Measurements from ENCODE around the gene GLI2.

The GLI2 gene

GRCh38 chr2:120780402-120780801 is 44.7 kb downstream of the GLI2 start:
- Histone ChIP-seq H3K36me3 (ENCODE audit: control insufficient read depth in 5 of 5, insufficient read depth in 5 of 5, low read length in 5 of 5) (no peaks in the 10 kb centered on the region), H3K4me3 (ENCODE audit: low read depth in 1 of 5, low read length in 5 of 5) (no peak overlapping the region), H3K27me3 (ENCODE audit: control insufficient read depth in 5 of 5, insufficient read depth in 4 of 5, low read length in 5 of 5) (peaks cover 0 to 34% (median 13%) of the 10 kb centered on the region in 5 donors), H3K9ac (ENCODE audit: low read length in 5 of 5) (no peak overlapping the region), H3K9me3 (ENCODE audit: control insufficient read depth in 5 of 5, low read length in 5 of 5) (no peaks in the 10 kb centered on the region), H3K4me1 (ENCODE audit: control insufficient read depth in 5 of 5, insufficient read depth in 5 of 5, low read length in 5 of 5) (peaks cover 0 to 8% (median 0%) of the 10 kb centered on the region in 5 donors), H3K27ac (ENCODE audit: low read depth, low read length) (no peak overlapping the region)

- H3K4me1 ChIP-seq (ENCODE audit: control insufficient read depth in 5 of 5, insufficient read depth in 5 of 5, low read length in 5 of 5), result peaks cover 0 to 8% (median 0%) of the 10 kb centered on the region in 5 donors
- H3K27me3 ChIP-seq (ENCODE audit: control insufficient read depth in 5 of 5, insufficient read depth in 4 of 5, low read length in 5 of 5), result peaks cover 0 to 22% (median 14%) of the 10 kb centered on the region in 5 donors
- no peak overlapping the region for H3K9ac ChIP-seq (ENCODE audit: low read length in 5 of 5)
- H3K36me3 ChIP-seq (ENCODE audit: control insufficient read depth in 5 of 5, insufficient read depth in 5 of 5, low read length in 5 of 5), result no peaks in the 10 kb centered on the region
- H3K27ac ChIP-seq (ENCODE audit: low read depth, low read length), result no peak overlapping the region
- no peak overlapping the region for H3K4me3 ChIP-seq (ENCODE audit: low read depth in 1 of 5, low read length in 5 of 5)
- no peaks in the 10 kb centered on the region for H3K9me3 ChIP-seq (ENCODE audit: control insufficient read depth in 5 of 5, low read length in 5 of 5)
These were observed 47.7 kb downstream of the GLI2 start for GRCh38 chr2:120783371-120783791.

GRCh38 chr2:120783969-120784372 is 48.3 kb downstream of the GLI2 start:
- Histone ChIP-seq H3K4me3 (ENCODE audit: low read depth in 1 of 5, low read length in 5 of 5) (no peak overlapping the region), H3K9me3 (ENCODE audit: control insufficient read depth in 5 of 5, low read length in 5 of 5) (no peaks in the 10 kb centered on the region), H3K9ac (ENCODE audit: low read length in 5 of 5) (no peak overlapping the region), H3K36me3 (ENCODE audit: control insufficient read depth in 5 of 5, insufficient read depth in 5 of 5, low read length in 5 of 5) (no peaks in the 10 kb centered on the region), H3K27me3 (ENCODE audit: control insufficient read depth in 5 of 5, insufficient read depth in 4 of 5, low read length in 5 of 5) (peaks cover 0 to 18% (median 9%) of the 10 kb centered on the region in 5 donors), H3K27ac (ENCODE audit: low read depth, low read length) (no peak overlapping the region), H3K4me1 (ENCODE audit: control insufficient read depth in 5 of 5, insufficient read depth in 5 of 5, low read length in 5 of 5) (peaks cover 0 to 8% (median 0%) of the 10 kb centered on the region in 5 donors)

Measured in subcutaneous abdominal adipose tissue (tissue), 5 donors.